GM12878 (cell line): ENCODE measurements around the gene SQOR. TPM values are rescaled to one million over a fixed set of nuclear protein-coding genes. Genes with fewer than 3 reads are reported as not detected.
A peak's percentile ranks its signal among the peaks of the same experiment; 100 is the strongest.

Experiments used
- ATAC-seq: fragments of 200-7000 bp; cut with Tn5 transposase; 3 replicates; pipeline ENCODE4 v1.9.1; 2020; ENCODE audit warnings: mild to moderate bottlenecking, moderate library complexity
- BruUV-seq: library from RNA; stranded (reverse); fragments of 400-500 nt; replicated peaks from 2 replicates; lab custom pipeline; 2021; lab: Mats Ljungman, UMichigan
- CTCF ChIA-PET: fragments of 300-600 bp; sonication (Branson Sonifier 250); formaldehyde crosslinking; extraction: SDS; loops from one replicate; lab custom pipeline; 2021; ENCODE audit warnings: inconsistent platforms; lab: Yijun Ruan, JAX
- POLR2A ChIA-PET: fragments of 350-600 bp; formaldehyde crosslinking; extraction: SDS; loops from one replicate; lab custom pipeline; 2021; ENCODE audit warnings: inconsistent platforms; lab: Charles Lee
- RAD21 ChIA-PET: fragments of 300-600 bp; sonication (Branson Sonifier 250); formaldehyde crosslinking; loops from one replicate; lab custom pipeline; 2023; ENCODE audit warnings: antibody characterized with exemption; ENCODE audit not compliant: unreplicated experiment; lab: Charles Lee
- SMC1A ChIA-PET: fragments of 300-600 bp; sonication (Branson Sonifier 250); formaldehyde crosslinking; loops from one replicate; lab custom pipeline; 2023; ENCODE audit not compliant: unreplicated experiment, uncharacterized antibody; lab: Charles Lee
- DNase-seq: peaks from one replicate; pipeline ENCODE4 v3.0.0-alpha.2; 2011; ENCODE audit warnings: low read depth, low spot score
- FAIRE-seq: peaks from 3 replicates; lab custom pipeline; 2011; peaks lifted over from hg19 to GRCh38; lab: Jason Lieb, UNC
- H2AFZ ChIP-seq: 2 replicates; pipeline ENCODE4 v1.6.0; 2011; ENCODE audit warnings: low read depth, low read length, control low read depth; ENCODE audit not compliant: control insufficient read depth
- H3K27ac ChIP-seq: 2 replicates; pipeline ENCODE4 v1.5.1; 2011; ENCODE audit warnings: control low read depth; ENCODE audit not compliant: control insufficient read depth, insufficient read depth
- H3K27me3 ChIP-seq, 2 experiments: replicated peaks in 1 of 2; 2 replicates each; pipeline versions ENCODE4 v1.6.0 to v1.6.1; 2011; ENCODE audit warnings: low read length in 1 of 2; ENCODE audit not compliant: control insufficient read depth in 2 of 2, insufficient read depth in 2 of 2
- H3K36me3 ChIP-seq, 2 experiments: 2 replicates each; pipeline ENCODE4 v1.5.1; 2011; ENCODE audit warnings: low read length in 1 of 2; ENCODE audit not compliant: control insufficient read depth in 2 of 2, insufficient read depth in 2 of 2
- H3K4me1 ChIP-seq: 2 replicates; pipeline ENCODE4 v1.6.1; 2011; ENCODE audit warnings: mild to moderate bottlenecking, low read length, moderate library complexity, mixed read lengths; ENCODE audit not compliant: control insufficient read depth, insufficient read depth
- H3K4me2 ChIP-seq: 2 replicates; pipeline ENCODE4 v1.6.0; 2011; ENCODE audit warnings: control low read depth; ENCODE audit not compliant: control insufficient read depth, insufficient read depth
- H3K4me3 ChIP-seq: fragments of 200-600 bp; sonication (generic); 2 replicates; pipeline ENCODE4 v1.5.1; 2016
- H3K79me2 ChIP-seq: 2 replicates; pipeline ENCODE4 v1.6.0; 2011; ENCODE audit warnings: low read length; ENCODE audit not compliant: control insufficient read depth, insufficient read depth
- H3K9ac ChIP-seq: 2 replicates; pipeline ENCODE4 v1.8.0; 2011; ENCODE audit warnings: low read length, control low read depth, mixed read lengths; ENCODE audit not compliant: control insufficient read depth, insufficient read depth
- H3K9me3 ChIP-seq: replicated peaks from 3 replicates; pipeline ENCODE4 v1.5.1; 2011; ENCODE audit warnings: mild to moderate bottlenecking, low read length; ENCODE audit not compliant: control insufficient read depth, insufficient read depth
- H4K20me1 ChIP-seq: 2 replicates; pipeline ENCODE4 v1.6.0; 2011; ENCODE audit not compliant: control insufficient read depth, insufficient read depth
- BMI1 ChIP-seq: fragments of 450-650 bp; IDR thresholded peaks from 2 replicates; pipeline ENCODE4 v1.6.1; 2016; ENCODE audit warnings: mild to moderate bottlenecking, moderate library complexity, borderline replicate concordance
- IRF5 ChIP-seq: fragments of 450-650 bp; IDR thresholded peaks from 2 replicates; pipeline ENCODE4 v1.6.1; 2017; ENCODE audit warnings: borderline replicate concordance
- SPI1 ChIP-seq: IDR thresholded peaks from 2 replicates; pipeline ENCODE4 v1.6.1; 2011; ENCODE audit warnings: low read depth, mild to moderate bottlenecking, low read length, moderate library complexity, borderline replicate concordance; ENCODE audit not compliant: insufficient read depth
- TAF1 ChIP-seq: IDR thresholded peaks from 2 replicates; pipeline ENCODE4 v1.6.1; 2011; ENCODE audit warnings: mild to moderate bottlenecking, low read depth, low read length, borderline replicate concordance
- WGBS: methylation state at CpG from one replicate; pipeline ENCODE4 v1.1.6; 2016; ENCODE audit warnings: low lambda C conversion rate; ENCODE audit not compliant: insufficient replicate concordance, insufficient coverage; ENCODE audit errors: missing lambda C conversion rate; 5-methylcytosine and 5-hydroxymethylcytosine counted together
- in situ Hi-C: fragments of 300-500 bp; cut with MboI; formaldehyde crosslinking; loops from 9 replicates; pipeline ENCODE4 v1.14.3; 2018; ENCODE audit warnings: mixed read lengths
- intact Hi-C: fragments of 100-400 bp; cut with micrococcal nuclease; formaldehyde crosslinking; loops from one replicate; pipeline ENCODE4 v1.14.2; 2022; ENCODE audit not compliant: unreplicated experiment
- polyA plus RNA-seq, 11 experiments: library from polyadenylated mRNA; depleted of rRNA in 4 of 11; unstranded in 6 of 11; stranded (reverse) in 5 of 11; fragments of >200 nt; fragmentation: Nextera tagmentation in 4 of 11; fragmentation: Illumina TruSeq in 1 of 11; extraction: Ambion mirVana in 4 of 11; extraction: Trizol in 1 of 11; gene quantifications; 1 replicate in 1 of 11; 2 replicates in 10 of 11; pipeline versions ENCODE4 v1.2.1 to v1.2.3, GENCODE V29; 2011 to 2016; ENCODE audit warnings: inconsistent platforms in 2 of 11, missing spikeins in 2 of 11, low read depth in 1 of 11
- total RNA-seq, 4 experiments: library from RNA; depleted of rRNA in 3 of 4; stranded (reverse); fragments of >200 nt in 3 of 4; fragmentation: Illumina TruSeq in 1 of 4; extraction: Trizol in 1 of 4; gene quantifications; 2 replicates each; pipeline versions ENCODE4 v1.2.1 to v1.2.3, GENCODE V29; 2013 to 2021

The SQOR gene
- total and polyA plus RNA-seq, 10 of the 15 experiments (the other 5 are each of a cell fraction or from before 2014, with no cell fraction given): 14.5 to 74.7 (median 44.2) TPM

DNA sequence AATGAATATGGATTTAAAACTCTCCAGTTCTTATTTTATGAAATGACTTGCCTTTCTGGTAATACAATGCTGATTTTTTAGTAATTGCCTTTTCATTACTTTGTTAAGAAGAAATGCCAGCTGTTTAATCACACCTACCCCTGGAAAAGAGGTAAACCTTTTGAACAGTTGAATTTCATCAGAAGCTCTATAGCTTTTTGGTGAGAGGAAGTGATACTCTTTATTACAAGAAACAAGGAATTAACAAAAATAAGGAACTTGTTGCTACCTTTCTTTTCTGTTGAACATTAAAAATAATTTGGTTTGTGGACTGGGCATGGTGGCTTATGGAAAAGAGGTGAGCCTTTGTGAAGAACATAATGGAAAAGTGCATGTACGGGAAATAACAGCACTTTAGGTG lies 28.0 kb upstream of the SQOR start:
- ChIA-PET RAD21 (interaction anchor here (1.0 to 1.2 kb wide), 2 partner anchors 20 to 176 kb away, joined by 3 read pairs; partner anchors contain the start of gene BLOC1S6), SMC1A (interaction anchor here (0.9 to 1.5 kb wide), 5 partner anchors 13 to 148 kb away, joined by 3 to 7 read pairs (median 4); no protein-coding TSS in a partner anchor), POLR2A (interaction anchor here (0.6 kb wide), 1 partner anchor 410 kb away, joined by 6 read pairs; no protein-coding TSS in a partner anchor), CTCF (interaction anchor here (0.7 to 5.5 kb wide), 7 partner anchors 13 to 177 kb away, joined by 3 to 42 read pairs (median 4); partner anchors contain the start of gene BLOC1S6)
- no peak for DNase-seq
- Histone ChIP-seq H3K4me2 (no peak overlapping the region), H3K9ac (no peak overlapping the region), H3K79me2 (no peaks in the 10 kb centered on the region), H2AFZ (no peak overlapping the region), H4K20me1 (no peaks in the 10 kb centered on the region), H3K4me3 (no peak overlapping the region), H3K36me3 (peaks cover 2 to 7% of the 10 kb centered on the region in 2 experiments; a peak in 2 of 4 replicates), H3K4me1 (peaks cover 14% of the 10 kb centered on the region), H3K9me3 (no peaks in the 10 kb centered on the region; the same call in 2 of the 3 replicates), H3K27me3 (no peaks in the 10 kb centered on the region), H3K27ac (no peak overlapping the region)
- in situ Hi-C loops (no loop called here), intact Hi-C loops (no loop called here)
- TF ChIP-seq TAF1: no peak
- no peak for TF ChIP-seq IRF5
- 0 out of 2 replicates have a peak, but pooled peaks have one; percentile 36 for TF ChIP-seq SPI1
- TF ChIP-seq BMI1: no peak
- no peak for ATAC-seq
- 77% methylated on average over 1 of the region's 1 CpG for WGBS
- no peak for FAIRE-seq
- BruUV-seq: TSS peak; percentile 48
